COLO829 (cell line): ENCODE data around the gene EPM2A.
A peak's percentile ranks its signal among the peaks of the same experiment; 100 is the strongest.
"Not testable (repeated sequence)": the region's sequence is repeated elsewhere in the genome, so short reads cannot be mapped to it uniquely, and the experiment has no call there.

Source experiments
- DNase-seq: peaks from one replicate; pipeline ENCODE4 v3.0.0; 2012; ENCODE audit warnings: low spot score

Gene EPM2A

GRCh38 chr6:145729887-145730286 lies 5.4 kb downstream of the EPM2A start:
- DNase-seq: no peak

GRCh38 chr6:145728444-145729385 lies 6.6 kb downstream of the EPM2A start:
- DNase-seq: no peak

GRCh38 chr6:145727817-145728388 lies 7.4 kb downstream of the EPM2A start:
- no peak for DNase-seq

GRCh38 chr6:145725570-145725969 lies 9.8 kb downstream of the EPM2A start:
- DNase-seq: no peak

- DNase-seq: no peak
Observed at GRCh38 chr6:145723646-145724045, 11.7 kb downstream of the EPM2A start.

- no peak for DNase-seq
Observed at GRCh38 chr6:145722190-145722589, 13.1 kb downstream of the EPM2A start.

GRCh38 chr6:145721144-145721543 lies 14.2 kb downstream of the EPM2A start:
- DNase-seq: no peak

- DNase-seq: no peak
Observed at GRCh38 chr6:145715426-145715825, 19.9 kb downstream of the EPM2A start.

GRCh38 chr6:145714731-145715130 lies 20.6 kb downstream of the EPM2A start:
- no peak for DNase-seq

- DNase-seq: no peak
Observed at GRCh38 chr6:145713773-145714172, 21.5 kb downstream of the EPM2A start.

GRCh38 chr6:145711372-145711771 lies 23.9 kb downstream of the EPM2A start:
- DNase-seq: no peak

GRCh38 chr6:145707397-145707796 lies 27.9 kb downstream of the EPM2A start:
- no peak for DNase-seq

- DNase-seq: peak; percentile 22
Observed at GRCh38 chr6:145705561-145705960, 29.8 kb downstream of the EPM2A start.

- DNase-seq: no peak
Observed at GRCh38 chr6:145704143-145704781, 31.1 kb downstream of the EPM2A start.

- no peak for DNase-seq
Observed at GRCh38 chr6:145699462-145699861, 35.9 kb downstream of the EPM2A start.

- DNase-seq: not testable (repeated sequence)
Observed at GRCh38 chr6:145697401-145697800, 37.9 kb downstream of the EPM2A start.

- DNase-seq: no peak
Observed at GRCh38 chr6:145694083-145694737, 41.1 kb downstream of the EPM2A start.

GRCh38 chr6:145690969-145691368 lies 44.4 kb downstream of the EPM2A start:
- DNase-seq: no peak

- DNase-seq: no peak
Observed at GRCh38 chr6:145689529-145689928, 45.8 kb downstream of the EPM2A start.

GRCh38 chr6:145688493-145688905 lies 46.8 kb downstream of the EPM2A start:
- no peak for DNase-seq

GRCh38 chr6:145685932-145686331 lies 49.4 kb downstream of the EPM2A start:
- no peak for DNase-seq

GRCh38 chr6:145681965-145682364 lies 53.4 kb downstream of the EPM2A start:
- DNase-seq: no peak
